Gastroesophageal sphincter (tissue), 4 donors: ENCODE measurements around the gene TPD52L1. TPM values are rescaled to one million over a fixed set of nuclear protein-coding genes. Genes with fewer than 3 reads are reported as not detected.

Experiments
- ATAC-seq: fragments of 150-250 bp; one replicate; pipeline ENCODE4 v1.9.1; 2016; ENCODE audit warnings: mild to moderate bottlenecking, moderate library complexity
- H3K27ac ChIP-seq, 4 donors: fragments of 200-600 bp; sonication (generic) in 3 of 4; 1 replicate in 3 of 4; 2 replicates in 1 of 4; pipeline ENCODE4 v1.5.1; 2016 to 2019
- H3K27me3 ChIP-seq: fragments of 200-600 bp; sonication (generic); one replicate; pipeline ENCODE4 v1.5.1; 2019
- H3K36me3 ChIP-seq, 2 donors: fragments of 200-600 bp; sonication (generic); one replicate each; pipeline ENCODE4 v1.5.1; 2019; ENCODE audit warnings: control low read depth in 1 of 2
- H3K4me1 ChIP-seq, 3 donors: fragments of 200-600 bp; sonication (generic); 1 replicate in 2 of 3; 2 replicates in 1 of 3; pipeline ENCODE4 v1.5.1; 2016 to 2019; ENCODE audit warnings: control low read depth in 2 of 3
- H3K4me3 ChIP-seq, 2 donors: fragments of 200-600 bp; sonication (generic); one replicate each; pipeline ENCODE4 v1.5.1; 2019; ENCODE audit warnings: mild to moderate bottlenecking in 1 of 2, moderate library complexity in 1 of 2
- H3K9me3 ChIP-seq, 3 donors: fragments of 200-600 bp; sonication (generic); one replicate each; pipeline ENCODE4 v1.5.1; 2017 to 2019; ENCODE audit warnings: control low read depth in 2 of 3
- CTCF ChIP-seq, 4 experiments: fragments of 200-600 bp in 2 of 4; fragments of 450-650 bp in 2 of 4; sonication (generic) in 1 of 4; IDR thresholded peaks; one replicate each; pipeline ENCODE4 v1.5.1; 2017 to 2019; ENCODE audit warnings: antibody characterized with exemption in 4 of 4, mild to moderate bottlenecking in 2 of 4, moderate library complexity in 2 of 4
- EP300 ChIP-seq: sonication (generic); formaldehyde crosslinking; IDR thresholded peaks from one replicate; pipeline ENCODE4 v1.6.1; 2017; ENCODE audit warnings: antibody characterized with exemption, mild to moderate bottlenecking
- POLR2A ChIP-seq, 2 donors: fragments of 450-650 bp; IDR thresholded peaks; one replicate each; pipeline ENCODE4 v1.6.1; 2017; ENCODE audit warnings: antibody characterized with exemption in 2 of 2, mild to moderate bottlenecking in 2 of 2, moderate library complexity in 1 of 2
- POLR2AphosphoS5 ChIP-seq: sonication (generic); formaldehyde crosslinking; IDR thresholded peaks from one replicate; pipeline ENCODE4 v1.6.1; 2017; ENCODE audit warnings: antibody characterized with exemption
- WGBS, 2 donors: methylation state at CpG; one replicate each; pipeline ENCODE4 v1.1.5; 2018; ENCODE audit warnings: low coverage in 1 of 2; 5-methylcytosine and 5-hydroxymethylcytosine counted together
- total RNA-seq, 4 donors: library from RNA; depleted of rRNA; stranded (reverse); fragments of >200 nt; gene quantifications; one replicate each; pipeline ENCODE4 v1.1.0, GENCODE V29; 2016

TPD52L1 gene
- total RNA-seq, 4 donors from 2014 or later: 11.2 to 59.7 (median 20.2) TPM

GRCh38 chr6:125198398-125198937 is 44.9 kb downstream of the TPD52L1 start:
- ATAC-seq: no peak
- Histone ChIP-seq H3K27me3 (no peaks in the 10 kb centered on the region), H3K9me3 (no peaks in the 10 kb centered on the region), H3K36me3 (no peaks in the 10 kb centered on the region), H3K4me1 (peaks cover 3 to 53% (median 11%) of the 10 kb centered on the region in 3 donors), H3K27ac (peak overlapping the region in 3 of 4 donors; percentile 13 to 44 (median 29)), H3K4me3 (no peak overlapping the region)
- 78 to 88% methylated on average over 2 to 5 of the region's 6 CpGs for WGBS, 2 donors
- TF ChIP-seq POLR2A (IDR thresholded peaks at IDR 0.05) (no peak), POLR2AphosphoS5 (no peak), EP300 (no peak), CTCF (IDR thresholded peaks at IDR 0.05) (no peak)

GRCh38 chr6:125200941-125201340 is 47.4 kb downstream of the TPD52L1 start:
- H3K27ac ChIP-seq: no peak overlapping the region
- H3K4me3 ChIP-seq: no peak overlapping the region
- no peaks in the 10 kb centered on the region for H3K27me3 ChIP-seq
- no peaks in the 10 kb centered on the region for H3K9me3 ChIP-seq
- peaks cover 3 to 47% (median 11%) of the 10 kb centered on the region in 3 donors for H3K4me1 ChIP-seq
- ATAC-seq: no peak
- 86 to 88% methylated on average over 3 of the region's 3 CpGs for WGBS, 2 donors
- TF ChIP-seq POLR2A (IDR thresholded peaks at IDR 0.05) (no peak), CTCF (IDR thresholded peaks at IDR 0.05) (no peak), EP300 (no peak), POLR2AphosphoS5 (no peak)
- H3K36me3 ChIP-seq: no peaks in the 10 kb centered on the region

GRCh38 chr6:125201961-125202729 is 48.6 kb downstream of the TPD52L1 start:
- H3K9me3 ChIP-seq: no peaks in the 10 kb centered on the region
- no peak overlapping the region for H3K27ac ChIP-seq
- ATAC-seq: no peak
- H3K27me3 ChIP-seq: no peaks in the 10 kb centered on the region
- H3K4me3 ChIP-seq: no peak overlapping the region
- TF ChIP-seq POLR2AphosphoS5 (no peak), POLR2A (IDR thresholded peaks at IDR 0.05) (no peak), EP300 (no peak), CTCF (IDR thresholded peaks at IDR 0.05) (no peak)
- 24 to 43% methylated on average over 7 of the region's 7 CpGs for WGBS, 2 donors
- no peaks in the 10 kb centered on the region for H3K36me3 ChIP-seq
- H3K4me1 ChIP-seq: peaks cover 3 to 35% (median 11%) of the 10 kb centered on the region in 3 donors

GRCh38 chr6:125203395-125203794 is 49.8 kb downstream of the TPD52L1 start:
- no peak for ATAC-seq
- no peak overlapping the region for H3K27ac ChIP-seq
- H3K36me3 ChIP-seq: no peaks in the 10 kb centered on the region
- peaks cover 0 to 22% (median under 1%) of the 10 kb centered on the region in 3 donors for H3K4me1 ChIP-seq
- H3K4me3 ChIP-seq: no peak overlapping the region
- H3K27me3 ChIP-seq: no peaks in the 10 kb centered on the region
- TF ChIP-seq POLR2A (IDR thresholded peaks at IDR 0.05) (no peak), EP300 (no peak), POLR2AphosphoS5 (no peak), CTCF (IDR thresholded peaks at IDR 0.05) (no peak)
- H3K9me3 ChIP-seq: no peaks in the 10 kb centered on the region

- no peaks in the 10 kb centered on the region for H3K9me3 ChIP-seq
- H3K27me3 ChIP-seq: no peaks in the 10 kb centered on the region
- TF ChIP-seq POLR2AphosphoS5 (no peak), CTCF (IDR thresholded peaks at IDR 0.05) (no peak), EP300 (no peak), POLR2A (IDR thresholded peaks at IDR 0.05) (no peak)
- no peak for ATAC-seq
- no peak overlapping the region for H3K27ac ChIP-seq
- H3K4me1 ChIP-seq: peaks cover 0 to 18% (median 0%) of the 10 kb centered on the region in 3 donors
- H3K4me3 ChIP-seq: no peak overlapping the region
- no peaks in the 10 kb centered on the region for H3K36me3 ChIP-seq
- WGBS, 2 donors: 38 to 43% methylated on average over 2 of the region's 2 CpGs
These were observed 52.4 kb downstream of the TPD52L1 start for GRCh38 chr6:125205931-125206330.
